DLD1 (cell line): ENCODE measurements around the gene RCHY1.

Experiments
- in situ Hi-C: cut with HindIII; loops from 2 replicates; pipeline ENCODE4 v1.10.0; 2017; ENCODE audit warnings: low sequenced_read_pairs

Gene RCHY1

GRCh38 chr4:75432683-75433082, 81.5 kb downstream of the RCHY1 start:
- in situ Hi-C loops, result no loop called here

GRCh38 chr4:75429208-75429607, 85.0 kb downstream of the RCHY1 start:
- in situ Hi-C loops, result no loop called here
